ENCODE data around the gene MAP4K3.

The MAP4K3 gene

DNA sequence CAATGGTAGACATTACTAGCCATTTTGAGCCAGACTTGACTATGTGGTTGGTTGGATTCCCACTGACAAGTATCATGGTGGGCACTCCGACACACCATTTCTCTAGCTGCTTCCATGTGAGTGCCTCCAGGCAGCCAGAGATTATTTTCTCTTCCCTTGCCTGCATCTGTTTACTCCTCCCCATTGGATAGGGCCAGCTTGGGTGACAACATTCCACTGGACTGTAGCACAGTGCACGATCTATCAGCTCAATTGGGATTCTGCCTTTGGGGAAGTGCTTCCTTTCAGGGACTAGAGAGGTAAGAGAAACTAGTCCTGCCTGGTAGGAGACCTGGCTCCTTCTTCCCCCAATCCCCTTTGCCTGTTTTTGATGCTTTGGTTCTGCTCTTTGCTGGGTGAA lies 49.0 kb upstream of the MAP4K3 start (continued):
- TF ChIP-seq ZNF18 (tag by site-specific recombination; IDR thresholded peaks at IDR 0.05) = no peak

GRCh38 chr2:39484620-39485495 lies 47.8 kb upstream of the MAP4K3 start:
- ChIA-PET POLR2A (no interaction called here), CTCF (interaction anchor here (0.8 kb wide), 1 partner anchor 97 kb away, joined by 3 read pairs; no protein-coding TSS in a partner anchor)
- Histone ChIP-seq H3K27ac (ENCODE audit: extremely low read depth, low read depth, low read length) (no peak overlapping the region), H3K9me3 (ENCODE audit: control insufficient read depth, insufficient read depth, low read depth, low read length) (no peaks in the 10 kb centered on the region), H3K36me3 (ENCODE audit: control insufficient read depth in 2 of 2, insufficient read depth in 1 of 2, low read length in 2 of 2) (no peaks in the 10 kb centered on the region), H3K4me1 (ENCODE audit: control insufficient read depth, insufficient read depth, low read length) (no peaks in the 10 kb centered on the region), H3K4me3 (ENCODE audit: low read depth, low read length) (no peak overlapping the region)
- TF ChIP-seq ZNF768 (tag by site-specific recombination; IDR thresholded peaks at IDR 0.05) = no peak
- no peak for TF ChIP-seq ZNF670 (tag by site-specific recombination; IDR thresholded peaks at IDR 0.05; ENCODE audit: low read depth)

GRCh38 chr2:39484206-39484605 lies 47.1 kb upstream of the MAP4K3 start:
- no peaks in the 10 kb centered on the region for H3K4me1 ChIP-seq (ENCODE audit: control insufficient read depth, insufficient read depth, low read length)
- H3K4me3 ChIP-seq (ENCODE audit: low read depth, low read length) = no peak overlapping the region
- H3K9me3 ChIP-seq (ENCODE audit: control insufficient read depth, insufficient read depth, low read depth, low read length) = no peaks in the 10 kb centered on the region
- CTCF ChIA-PET = no interaction called here
- no peaks in the 10 kb centered on the region for H3K36me3 ChIP-seq (ENCODE audit: control insufficient read depth in 2 of 2, insufficient read depth in 1 of 2, low read length in 2 of 2)
- TF ChIP-seq ZNF174 (tag by site-specific recombination; IDR thresholded peaks at IDR 0.05) (no peak), GLI2 (tag by site-specific recombination; IDR thresholded peaks at IDR 0.05; ENCODE audit: borderline replicate concordance, low read depth) (no peak), ZNF398 (tag by site-specific recombination; IDR thresholded peaks at IDR 0.05) (no peak), ZNF132 (tag by site-specific recombination; IDR thresholded peaks at IDR 0.05; ENCODE audit: borderline replicate concordance) (no peak), ZNF785 (tag by site-specific recombination; IDR thresholded peaks at IDR 0.05) (no peak), ZNF596 (tag by site-specific recombination; IDR thresholded peaks at IDR 0.05) (no peak), ZNF843 (tag by site-specific recombination; IDR thresholded peaks at IDR 0.05) (no peak), ZNF248 (tag by site-specific recombination; IDR thresholded peaks at IDR 0.05) (no peak), ZSCAN30 (tag by site-specific recombination; IDR thresholded peaks at IDR 0.05) (no peak), WT1 (tag by site-specific recombination; IDR thresholded peaks at IDR 0.05) (no peak), MYNN (tag by site-specific recombination; IDR thresholded peaks at IDR 0.05; ENCODE audit: borderline replicate concordance) (no peak), ZNF280D (tag by site-specific recombination; IDR thresholded peaks at IDR 0.05) (no peak), IKZF3 (tag by site-specific recombination; IDR thresholded peaks at IDR 0.05) (no peak), ZNF146 (tag by site-specific recombination; IDR thresholded peaks at IDR 0.05) (no peak), ZNF600 (tag by site-specific recombination; IDR thresholded peaks at IDR 0.05) (no peak), ZNF585B (tag by site-specific recombination; IDR thresholded peaks at IDR 0.05) (no peak), ZBTB1 (tag by site-specific recombination; IDR thresholded peaks at IDR 0.05) (no peak), PBX3 (CRISPR knock-in tag; IDR thresholded peaks at IDR 0.05) (no peak)
- TF ChIP-seq, protein P1, sequence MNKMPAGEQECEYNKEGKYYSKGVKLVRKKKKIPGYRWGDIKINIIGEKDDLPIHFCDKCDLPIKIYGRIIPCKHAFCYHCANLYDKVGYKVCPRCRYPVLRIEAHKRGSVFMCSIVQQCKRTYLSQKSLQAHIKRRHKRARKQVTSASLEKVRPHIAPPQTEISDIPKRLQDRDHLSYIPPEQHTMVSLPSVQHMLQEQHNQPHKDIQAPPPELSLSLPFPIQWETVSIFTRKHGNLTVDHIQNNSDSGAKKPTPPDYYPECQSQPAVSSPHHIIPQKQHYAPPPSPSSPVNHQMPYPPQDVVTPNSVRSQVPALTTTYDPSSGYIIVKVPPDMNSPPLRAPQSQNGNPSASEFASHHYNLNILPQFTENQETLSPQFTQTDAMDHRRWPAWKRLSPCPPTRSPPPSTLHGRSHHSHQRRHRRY (tag by site-specific recombination; IDR thresholded peaks at IDR 0.05) = no peak
- H3K27ac ChIP-seq (ENCODE audit: extremely low read depth, low read depth, low read length) = no peak overlapping the region
- POLR2A ChIA-PET = no interaction called here
